ENCODE results near the gene FAM180A.

DNA sequence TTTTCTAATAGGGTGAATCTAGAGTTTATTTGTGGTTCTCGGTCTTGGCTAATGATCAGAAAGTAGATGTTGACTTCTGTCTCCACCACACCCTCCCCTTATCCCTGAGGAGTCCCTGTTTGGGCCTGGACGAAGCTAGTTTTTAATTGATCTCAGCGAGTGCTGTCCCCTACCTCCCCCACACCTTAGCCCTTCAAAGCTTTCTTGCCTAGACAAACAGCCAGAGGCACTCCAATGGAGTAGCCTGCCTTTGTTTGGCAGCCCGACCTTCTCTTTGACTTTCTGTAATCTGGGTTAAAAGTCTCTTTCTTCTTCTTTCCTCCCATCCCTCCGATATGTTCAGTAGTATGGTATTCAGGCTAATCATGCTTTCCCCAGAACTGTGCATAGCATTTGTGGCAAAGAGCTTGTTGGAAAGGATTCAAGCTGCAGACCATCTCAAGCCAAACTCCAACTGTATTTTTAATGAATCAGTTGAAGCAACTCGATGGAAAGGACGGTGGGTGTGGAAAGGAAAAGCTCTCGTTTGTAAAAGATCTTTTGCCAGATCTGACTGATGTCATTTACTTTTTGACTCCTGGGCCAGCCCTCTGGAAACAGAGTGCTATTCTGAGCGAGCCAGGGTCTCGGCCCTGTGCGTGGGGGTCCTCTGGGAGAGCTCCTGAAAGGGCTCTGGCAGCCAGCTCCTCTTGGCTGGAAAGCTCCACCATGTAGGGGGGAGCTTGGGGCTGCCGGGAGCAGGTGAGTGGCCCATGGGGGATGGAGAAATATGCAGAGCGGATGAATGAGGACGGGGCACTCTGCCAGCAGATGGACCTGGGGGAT lies 4.5 kb downstream of the FAM180A start:
- TF ChIP-seq POLR2A (IDR thresholded peaks at IDR 0.05), result no peak
- TF ChIP-seq, protein P1, sequence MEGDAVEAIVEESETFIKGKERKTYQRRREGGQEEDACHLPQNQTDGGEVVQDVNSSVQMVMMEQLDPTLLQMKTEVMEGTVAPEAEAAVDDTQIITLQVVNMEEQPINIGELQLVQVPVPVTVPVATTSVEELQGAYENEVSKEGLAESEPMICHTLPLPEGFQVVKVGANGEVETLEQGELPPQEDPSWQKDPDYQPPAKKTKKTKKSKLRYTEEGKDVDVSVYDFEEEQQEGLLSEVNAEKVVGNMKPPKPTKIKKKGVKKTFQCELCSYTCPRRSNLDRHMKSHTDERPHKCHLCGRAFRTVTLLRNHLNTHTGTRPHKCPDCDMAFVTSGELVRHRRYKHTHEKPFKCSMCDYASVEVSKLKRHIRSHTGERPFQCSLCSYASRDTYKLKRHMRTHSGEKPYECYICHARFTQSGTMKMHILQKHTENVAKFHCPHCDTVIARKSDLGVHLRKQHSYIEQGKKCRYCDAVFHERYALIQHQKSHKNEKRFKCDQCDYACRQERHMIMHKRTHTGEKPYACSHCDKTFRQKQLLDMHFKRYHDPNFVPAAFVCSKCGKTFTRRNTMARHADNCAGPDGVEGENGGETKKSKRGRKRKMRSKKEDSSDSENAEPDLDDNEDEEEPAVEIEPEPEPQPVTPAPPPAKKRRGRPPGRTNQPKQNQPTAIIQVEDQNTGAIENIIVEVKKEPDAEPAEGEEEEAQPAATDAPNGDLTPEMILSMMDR (IDR thresholded peaks at IDR 0.05 in 4 of 5, conservative IDR thresholded peaks at IDR 0.05 in 1 of 5), result no peak

All from gastrocnemius medialis (tissue), 4 donors.